GM19239 (cell line): ENCODE measurements around the gene SLC25A53.
A peak's percentile ranks its signal among the peaks of the same experiment; 100 is the strongest.

Source experiments
- DNase-seq: peaks from one replicate; pipeline ENCODE4 v3.0.0; 2011; ENCODE audit warnings: low spot score; ENCODE audit not compliant: insufficient read length
- FAIRE-seq: peaks from 2 replicates; lab custom pipeline; 2011; peaks lifted over from hg19 to GRCh38; lab: Jason Lieb, UNC

The SLC25A53 gene

GRCh38 chrX:104156630-104157529 is at the start of gene SLC25A53:
Gene SLC25A53, minus strand, starts transcription at chrX:104157009. Its CDS starts 51,752 bp downstream, at chrX:104105257.
- peak; percentile 86 for FAIRE-seq
- DNase-seq = no peak

GRCh38 chrX:104205548-104205947 is 48.7 kb upstream of the SLC25A53 start:
- DNase-seq (no peak), FAIRE-seq (no peak)

GRCh38 chrX:104195489-104196084 is 38.8 kb upstream of the SLC25A53 start:
- no peak for DNase-seq

GRCh38 chrX:104195013-104195412 is 38.2 kb upstream of the SLC25A53 start:
- FAIRE-seq = no peak

More at GRCh38 chrX:104195489-104196084, 38.8 kb upstream of the SLC25A53 start:
- FAIRE-seq = no peak

GRCh38 chrX:104193485-104193884 is 36.7 kb upstream of the SLC25A53 start:
- FAIRE-seq (peak; percentile 80), DNase-seq (no peak)

More at GRCh38 chrX:104195013-104195412, 38.2 kb upstream of the SLC25A53 start:
- DNase-seq = no peak

- DNase-seq (no peak), FAIRE-seq (no peak)
These were observed 33.0 kb upstream of the SLC25A53 start for GRCh38 chrX:104189837-104190236.

- FAIRE-seq (no peak), DNase-seq (no peak)
These were observed 31.1 kb upstream of the SLC25A53 start for GRCh38 chrX:104187931-104188330.

GRCh38 chrX:104183685-104184084 is 26.9 kb upstream of the SLC25A53 start:
- DNase-seq = no peak
- no peak for FAIRE-seq

- no peak for FAIRE-seq
These were observed 17.0 kb upstream of the SLC25A53 start for GRCh38 chrX:104173841-104174240.

GRCh38 chrX:104172788-104173187 is 16.0 kb upstream of the SLC25A53 start:
- no peak for DNase-seq
- no peak for FAIRE-seq

More at GRCh38 chrX:104173841-104174240, 17.0 kb upstream of the SLC25A53 start:
- DNase-seq = no peak

GRCh38 chrX:104172121-104172520 is 15.3 kb upstream of the SLC25A53 start:
- no peak for FAIRE-seq
- no peak for DNase-seq

- FAIRE-seq (peak; percentile 40), DNase-seq (no peak)
These were observed 11.3 kb upstream of the SLC25A53 start for GRCh38 chrX:104168127-104168526.

GRCh38 chrX:104166735-104167436 is 10.1 kb upstream of the SLC25A53 start:
- FAIRE-seq (no peak), DNase-seq (no peak)

- DNase-seq = peak; percentile 58
These were observed 9.3 kb upstream of the SLC25A53 start, which contains the start of gene FAM199X for GRCh38 chrX:104165894-104166734. Gene FAM199X, plus strand, starts transcription at chrX:104166453. Its CDS starts 333 bp downstream, at chrX:104166786.

GRCh38 chrX:104151037-104151436 is 5.8 kb downstream of the SLC25A53 start:
- DNase-seq (no peak), FAIRE-seq (no peak)

More at GRCh38 chrX:104165894-104166734, 9.3 kb upstream of the SLC25A53 start, which contains the start of gene FAM199X:
- FAIRE-seq = peak; percentile 92

GRCh38 chrX:104141087-104141760 is 15.6 kb downstream of the SLC25A53 start:
- DNase-seq (no peak), FAIRE-seq (no peak)

- no peak for DNase-seq
- FAIRE-seq = no peak
These were observed 19.3 kb downstream of the SLC25A53 start for GRCh38 chrX:104137496-104137895.

GRCh38 chrX:104136241-104137019 is 20.4 kb downstream of the SLC25A53 start:
- no peak for DNase-seq

More at GRCh38 chrX:104136241-104137019, 20.4 kb downstream of the SLC25A53 start:
- peak; percentile 98 for FAIRE-seq
